SU-DHL-6 (cell line): ENCODE results near the gene RENBP.

ENCODE experiments used
- H2AFZ ChIP-seq: fragments of 200-600 bp; sonication (generic); 2 replicates; pipeline ENCODE4 v1.6.1; 2014; ENCODE audit warnings: low read depth, mild to moderate bottlenecking, moderate library complexity, mixed read lengths, antibody characterized with exemption, low read length; ENCODE audit not compliant: severe bottlenecking
- H3F3A ChIP-seq: fragments of 200-600 bp; shearing (Covaris generic); 2 replicates; pipeline ENCODE4 v1.6.0; 2016; ENCODE audit warnings: antibody characterized with exemption, mild to moderate bottlenecking; ENCODE audit not compliant: insufficient read depth
- H3K27ac ChIP-seq: fragments of 200-600 bp; sonication (generic); 2 replicates; pipeline ENCODE4 v1.5.1; 2016; ENCODE audit warnings: low read depth, mild to moderate bottlenecking, low read length, moderate library complexity, mixed read lengths
- H3K27me3 ChIP-seq: fragments of 200-600 bp; sonication (generic), shearing (Covaris generic); 2 replicates; pipeline ENCODE4 v1.6.0; 2014; ENCODE audit warnings: mild to moderate bottlenecking, low read length
- H3K36me3 ChIP-seq: fragments of 200-600 bp; sonication (generic); 2 replicates; pipeline ENCODE4 v1.6.1; 2014; ENCODE audit warnings: mild to moderate bottlenecking, low read length, mixed read lengths
- H3K4me2 ChIP-seq: fragments of 300-600, 200-600 bp; shearing (Covaris generic), sonication (generic); 2 replicates; pipeline ENCODE4 v1.6.0; 2014; ENCODE audit warnings: low read length, low read depth, mild to moderate bottlenecking; ENCODE audit not compliant: poor library complexity, severe bottlenecking
- H3K4me3 ChIP-seq: fragments of 200-600 bp; sonication (generic); 2 replicates; pipeline ENCODE4 v1.5.1; 2014; ENCODE audit warnings: antibody characterized with exemption, low read length, mild to moderate bottlenecking, mixed read lengths; ENCODE audit not compliant: insufficient read depth, poor library complexity, severe bottlenecking
- H3K79me2 ChIP-seq: fragments of 200-600 bp; sonication (generic); 2 replicates; pipeline ENCODE4 v1.6.1; 2014; ENCODE audit warnings: mild to moderate bottlenecking, low read length, moderate library complexity; ENCODE audit not compliant: insufficient read depth
- H3K9ac ChIP-seq: fragments of 200-600 bp; sonication (generic); 2 replicates; pipeline ENCODE4 v1.7.0; 2014; ENCODE audit warnings: mild to moderate bottlenecking, low read length
- H3K9me2 ChIP-seq: fragments of 200-600 bp; sonication (generic); replicated peaks from 2 replicates; pipeline ENCODE4 v1.6.1; 2014; ENCODE audit warnings: low read length; ENCODE audit not compliant: insufficient read depth
- H3K9me3 ChIP-seq: fragments of 200-600 bp; sonication (generic); 2 replicates; pipeline ENCODE4 v1.6.1; 2014; ENCODE audit warnings: low read length, mixed read lengths; ENCODE audit not compliant: insufficient read depth
- H4K20me1 ChIP-seq: fragments of 200-600 bp; sonication (generic); 2 replicates; pipeline ENCODE4 v1.6.1; 2014; ENCODE audit warnings: low read depth, mild to moderate bottlenecking, antibody characterized with exemption, low read length, moderate library complexity, mixed read lengths
- CTCF ChIP-seq: fragments of 200-600 bp; sonication (generic); IDR thresholded peaks from one replicate; pipeline ENCODE4 v1.5.1; 2017; ENCODE audit warnings: antibody characterized with exemption, mild to moderate bottlenecking, low read length, moderate library complexity; ENCODE audit not compliant: insufficient read depth, poor library complexity, severe bottlenecking
- EZH2phosphoT487 ChIP-seq: fragments of 200-600 bp; sonication (generic), shearing (Covaris generic); conservative IDR thresholded peaks from 2 replicates; pipeline ENCODE4 v1.6.1; 2018; ENCODE audit warnings: mild to moderate bottlenecking, antibody characterized with exemption, low read length, moderate library complexity, mixed read lengths

Gene RENBP

GRCh38 chrX:153932220-153932915 is 12.1 kb downstream of the RENBP start:
- peaks cover 19% of the 10 kb centered on the region for H3K79me2 ChIP-seq
- H3K27me3 ChIP-seq: no peaks in the 10 kb centered on the region
- H3K9me2 ChIP-seq: no peaks in the 10 kb centered on the region
- H4K20me1 ChIP-seq: no peaks in the 10 kb centered on the region
- H3F3A ChIP-seq: peaks cover 16% of the 10 kb centered on the region
- H3K4me2 ChIP-seq: no peak overlapping the region
- H3K9ac ChIP-seq: no peak overlapping the region
- H3K27ac ChIP-seq: no peak overlapping the region
- no peak overlapping the region for H2AFZ ChIP-seq
- no peak overlapping the region for H3K4me3 ChIP-seq
- no peaks in the 10 kb centered on the region for H3K36me3 ChIP-seq
- TF ChIP-seq CTCF: no peak
- no peak for TF ChIP-seq EZH2phosphoT487
- H3K9me3 ChIP-seq: no peaks in the 10 kb centered on the region

- no peak overlapping the region for H2AFZ ChIP-seq
- no peaks in the 10 kb centered on the region for H4K20me1 ChIP-seq
- H3K27ac ChIP-seq: no peak overlapping the region
- TF ChIP-seq EZH2phosphoT487 (no peak), CTCF (no peak)
- H3K4me2 ChIP-seq: no peak overlapping the region
- no peaks in the 10 kb centered on the region for H3K9me2 ChIP-seq
- no peaks in the 10 kb centered on the region for H3K36me3 ChIP-seq
- H3K9ac ChIP-seq: no peak overlapping the region
- peaks cover 21% of the 10 kb centered on the region for H3F3A ChIP-seq
- no peaks in the 10 kb centered on the region for H3K9me3 ChIP-seq
- no peaks in the 10 kb centered on the region for H3K27me3 ChIP-seq
- peaks cover 19% of the 10 kb centered on the region for H3K79me2 ChIP-seq
- no peak overlapping the region for H3K4me3 ChIP-seq
Observed at GRCh38 chrX:153931748-153932147, 12.7 kb downstream of the RENBP start.

- TF ChIP-seq EZH2phosphoT487 (no peak), CTCF (no peak)
- Histone ChIP-seq H3K9me2 (no peaks in the 10 kb centered on the region), H3K27me3 (no peaks in the 10 kb centered on the region), H3K9ac (no peak overlapping the region), H2AFZ (no peak overlapping the region), H3K27ac (no peak overlapping the region), H3F3A (peaks cover 17% of the 10 kb centered on the region), H3K36me3 (no peaks in the 10 kb centered on the region), H3K79me2 (peaks cover 19% of the 10 kb centered on the region), H4K20me1 (no peaks in the 10 kb centered on the region), H3K9me3 (no peaks in the 10 kb centered on the region), H3K4me2 (no peak overlapping the region), H3K4me3 (no peak overlapping the region)
Observed at GRCh38 chrX:153931151-153931550, 13.3 kb downstream of the RENBP start.
